Kidney tubule cell (primary cell): Measurements from ENCODE around the gene SAMD10.
"Not testable (repeated sequence)": the region's sequence is repeated elsewhere in the genome, so short reads cannot be mapped to it uniquely, and the experiment has no call there.

Source experiments
- DNase-seq: peaks from one replicate; pipeline ENCODE4 v3.0.0-alpha.2; 2018; ENCODE audit warnings: low spot score

SAMD10 gene

GRCh38 chr20:63979557-63980316 lies at the start of gene SAMD10:
Gene SAMD10, minus strand, starts transcription at chr20:63979642. Its CDS starts 175 bp downstream, at chr20:63979467.
- peak; percentile 68 for DNase-seq

- DNase-seq: no peak
Observed at GRCh38 chr20:64027981-64028685, 48.7 kb upstream of the SAMD10 start.

DNA sequence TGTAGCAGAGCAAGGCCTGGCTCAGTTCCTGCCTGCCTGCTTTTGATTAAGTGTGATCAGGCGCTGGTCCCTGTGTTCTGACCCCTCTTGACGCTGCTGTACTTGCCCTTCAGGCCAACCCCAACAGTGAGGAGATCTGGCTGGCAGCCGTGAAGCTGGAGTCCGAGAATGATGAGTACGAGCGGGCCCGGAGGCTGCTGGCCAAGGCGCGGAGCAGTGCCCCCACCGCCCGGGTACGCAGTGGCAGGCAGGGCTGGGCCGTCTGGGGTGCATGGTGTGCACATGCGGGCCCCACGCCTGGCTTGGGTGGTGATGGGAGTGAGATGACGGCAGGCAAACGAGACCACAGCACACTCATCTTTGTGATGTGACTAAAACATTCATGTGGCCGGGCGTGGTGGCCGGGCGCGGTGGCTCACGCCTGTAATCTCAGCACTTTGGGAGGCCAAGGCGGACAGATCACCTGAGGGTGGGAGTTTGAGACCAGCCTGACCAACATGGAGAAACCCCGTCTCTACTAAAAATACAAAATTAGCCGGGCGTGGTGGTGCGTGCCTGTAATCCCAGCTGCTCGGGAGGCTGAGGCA lies 46.5 kb upstream of the SAMD10 start:
- DNase-seq: no peak

- no peak for DNase-seq
Observed at GRCh38 chr20:64025101-64025825, 45.8 kb upstream of the SAMD10 start.

DNA sequence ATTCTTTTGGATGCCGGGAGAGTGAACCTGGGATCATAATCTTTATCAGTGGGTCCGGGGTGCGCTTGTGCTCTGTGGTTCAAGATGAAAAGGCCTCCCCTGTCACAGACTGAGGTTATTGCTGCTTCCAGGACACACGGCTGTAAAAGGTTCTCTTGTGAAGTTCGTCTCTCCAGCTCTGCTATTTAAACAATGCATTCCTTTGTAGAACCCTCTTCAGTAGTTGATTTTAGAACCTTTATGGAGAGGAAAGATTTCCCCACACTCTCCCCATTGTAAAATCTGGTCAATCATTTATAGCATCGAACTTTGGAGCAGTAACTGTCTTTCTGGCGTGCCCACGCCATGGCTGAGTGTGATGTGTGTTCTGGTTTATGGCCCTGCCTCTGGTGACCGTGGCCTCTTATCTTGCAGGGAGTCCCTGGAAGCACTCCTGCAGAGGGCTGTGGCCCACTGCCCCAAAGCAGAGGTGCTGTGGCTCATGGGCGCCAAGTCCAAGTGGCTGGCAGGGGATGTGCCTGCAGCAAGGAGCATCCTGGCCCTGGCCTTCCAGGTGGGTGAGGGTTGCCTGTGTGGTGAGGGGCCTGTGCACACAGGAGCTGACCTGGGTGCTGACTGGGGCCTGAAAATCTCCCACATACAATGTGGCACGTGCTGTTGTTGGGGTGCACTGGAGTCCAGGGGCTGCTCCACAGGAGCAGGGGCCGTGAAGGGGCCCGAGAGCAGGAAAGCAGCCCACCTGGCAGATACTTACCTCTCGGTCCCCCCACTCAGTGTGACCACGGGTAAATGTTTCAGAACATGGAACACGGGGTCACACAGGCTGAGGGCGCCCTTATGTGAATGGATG lies 44.9 kb upstream of the SAMD10 start:
- DNase-seq: no peak

DNA sequence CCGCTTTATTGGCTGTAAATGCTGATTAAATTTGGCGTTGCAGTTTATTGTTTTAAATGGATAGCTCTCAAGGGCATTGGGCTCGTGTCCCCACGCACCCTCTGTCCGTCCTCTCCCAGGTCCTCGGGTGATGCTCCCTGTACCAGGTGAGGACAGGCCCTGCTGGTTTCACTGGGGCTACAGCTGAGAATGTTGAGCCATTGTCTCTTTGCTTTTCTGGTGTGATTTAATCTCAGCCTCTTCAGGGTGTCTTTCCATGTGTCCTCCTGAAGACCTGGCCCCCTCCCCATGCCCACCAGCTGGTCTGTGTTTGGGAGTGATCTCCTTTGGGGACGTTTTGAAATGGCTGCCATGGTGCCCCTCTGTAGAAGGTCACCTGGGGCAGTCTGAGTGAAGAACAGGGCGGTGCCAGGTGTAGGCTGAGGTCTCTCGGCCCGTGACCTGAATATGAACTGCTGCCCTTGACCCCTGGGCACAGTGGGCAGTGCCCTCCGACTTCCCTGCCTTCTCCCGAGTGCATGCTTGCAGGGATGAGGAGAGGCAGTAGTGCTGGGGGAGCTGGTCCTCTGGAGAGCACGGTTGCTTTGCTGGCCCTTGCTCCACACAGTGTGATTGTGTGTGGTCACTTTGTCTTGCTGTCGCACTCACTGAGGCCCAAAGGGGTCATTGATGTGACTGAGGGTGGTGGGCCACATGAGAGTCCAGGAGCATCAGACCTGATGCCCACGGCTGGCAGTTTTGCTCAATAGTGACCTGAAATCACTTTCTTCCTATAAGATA lies 44.1 kb upstream of the SAMD10 start:
- DNase-seq: no peak

DNA sequence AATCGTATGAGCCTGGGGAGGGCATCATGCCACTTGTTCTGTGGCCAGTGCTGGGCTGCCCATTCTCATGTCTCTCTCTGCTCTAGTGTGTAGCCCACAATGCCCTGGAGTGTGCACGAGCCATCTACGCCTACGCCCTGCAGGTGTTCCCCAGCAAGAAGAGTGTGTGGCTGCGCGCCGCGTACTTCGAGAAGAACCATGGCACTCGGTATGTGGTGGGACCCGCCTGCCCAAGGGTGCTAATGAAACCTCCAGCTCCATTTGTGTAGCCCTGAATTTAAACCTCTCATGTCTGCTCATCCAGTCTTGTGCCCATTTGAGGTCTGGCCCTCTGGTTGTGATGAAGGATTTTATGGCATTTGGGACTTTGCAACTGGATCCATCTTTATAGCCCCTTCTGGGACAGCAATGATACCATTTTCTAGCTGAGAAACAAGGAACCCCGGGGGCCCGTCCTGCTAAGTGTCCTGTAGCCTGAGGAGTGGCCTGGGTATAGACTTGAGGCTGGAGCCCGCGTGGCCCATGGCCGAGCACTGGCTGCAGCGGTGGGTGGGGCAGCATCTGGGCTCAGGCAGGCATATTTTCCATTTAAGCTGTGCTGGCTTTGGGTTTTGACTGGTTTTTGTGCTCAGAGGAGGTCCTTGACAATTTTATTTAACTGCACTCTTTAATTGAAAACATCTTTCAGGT lies 43.4 kb upstream of the SAMD10 start:
- no peak for DNase-seq

- DNase-seq: no peak
Observed at GRCh38 chr20:64021124-64021975, 41.9 kb upstream of the SAMD10 start.

DNA sequence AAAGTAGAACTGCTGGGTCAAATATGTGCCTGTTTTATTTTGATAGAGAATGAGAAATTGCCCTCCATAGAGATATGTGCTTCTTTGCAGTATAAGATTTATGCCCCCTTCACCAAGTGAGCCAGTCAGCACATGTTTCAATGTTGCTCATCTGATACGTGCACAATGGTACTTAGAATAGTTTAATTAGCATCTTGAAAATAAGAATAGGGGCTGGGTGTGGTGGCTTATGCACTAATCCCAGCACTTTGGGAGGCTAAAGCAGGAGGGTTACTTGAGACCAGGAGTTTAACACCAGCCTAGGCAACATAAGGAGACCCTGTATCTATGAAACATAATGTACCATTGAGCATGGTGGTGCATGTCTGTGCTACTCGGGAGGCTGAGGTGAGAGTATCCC lies 36.2 kb upstream of the SAMD10 start:
- no peak for DNase-seq

DNA sequence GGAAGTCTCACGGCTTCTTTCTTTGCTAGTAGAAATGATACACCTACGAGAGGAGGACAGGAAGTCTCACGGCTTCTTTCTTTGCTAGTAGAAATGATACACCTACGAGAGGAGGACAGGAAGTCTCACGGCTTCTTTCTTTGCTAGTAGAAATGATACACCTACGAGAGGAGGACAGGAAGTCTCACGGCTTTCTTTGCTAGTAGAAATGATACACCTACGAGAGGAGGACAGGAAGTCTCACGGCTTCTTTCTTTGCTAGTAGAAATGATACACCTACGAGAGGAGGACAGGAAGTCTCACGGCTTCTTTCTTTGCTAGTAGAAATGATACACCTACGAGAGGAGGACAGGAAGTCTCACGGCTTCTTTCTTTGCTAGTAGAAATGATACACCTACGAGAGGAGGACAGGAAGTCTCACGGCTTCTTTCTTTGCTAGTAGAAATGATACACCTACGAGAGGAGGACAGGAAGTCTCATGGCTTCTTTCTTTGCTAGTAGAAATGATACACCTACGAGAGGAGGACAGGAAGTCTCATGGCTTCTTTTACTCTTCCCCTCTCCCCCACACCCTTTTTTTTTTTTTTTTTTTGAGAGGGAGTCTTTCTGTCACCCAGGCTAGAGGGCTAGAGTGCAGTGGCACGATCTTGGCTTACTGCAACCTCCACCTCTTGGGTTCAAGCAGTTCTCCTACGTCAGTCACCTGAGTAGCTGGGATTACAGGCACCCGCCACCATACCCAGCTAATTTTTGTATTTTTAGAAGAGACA lies 33.1 kb upstream of the SAMD10 start:
- not testable (repeated sequence) for DNase-seq

- no peak for DNase-seq
Observed at GRCh38 chr20:64011366-64011779, 31.9 kb upstream of the SAMD10 start.

GRCh38 chr20:64010711-64011237 lies 31.3 kb upstream of the SAMD10 start:
- DNase-seq: no peak

GRCh38 chr20:64009811-64010387 lies 30.5 kb upstream of the SAMD10 start:
- DNase-seq: no peak

GRCh38 chr20:64006902-64007301 lies 27.5 kb upstream of the SAMD10 start:
- no peak for DNase-seq

GRCh38 chr20:64006490-64006889 lies 27.0 kb upstream of the SAMD10 start:
- DNase-seq: no peak

DNA sequence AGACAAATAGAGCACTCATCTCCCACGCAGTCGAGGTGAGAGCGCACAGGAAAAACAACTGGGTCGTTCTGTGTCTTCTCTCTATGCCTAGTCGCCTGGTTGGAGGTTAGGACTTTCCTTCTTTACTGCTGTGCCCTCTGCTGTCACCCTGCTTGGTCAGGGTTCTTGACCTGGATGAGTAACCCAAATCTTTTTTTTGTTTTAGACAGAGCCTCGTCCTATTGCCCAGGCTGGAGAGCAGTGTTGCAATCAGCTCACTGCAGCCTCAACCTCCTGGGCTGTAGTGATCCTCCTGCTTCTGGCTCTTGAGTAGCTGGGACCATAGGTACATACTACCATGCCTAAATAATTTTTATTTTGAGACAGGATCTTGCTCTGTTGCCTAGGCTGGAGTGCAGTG lies 26.0 kb upstream of the SAMD10 start:
- no peak for DNase-seq

DNA sequence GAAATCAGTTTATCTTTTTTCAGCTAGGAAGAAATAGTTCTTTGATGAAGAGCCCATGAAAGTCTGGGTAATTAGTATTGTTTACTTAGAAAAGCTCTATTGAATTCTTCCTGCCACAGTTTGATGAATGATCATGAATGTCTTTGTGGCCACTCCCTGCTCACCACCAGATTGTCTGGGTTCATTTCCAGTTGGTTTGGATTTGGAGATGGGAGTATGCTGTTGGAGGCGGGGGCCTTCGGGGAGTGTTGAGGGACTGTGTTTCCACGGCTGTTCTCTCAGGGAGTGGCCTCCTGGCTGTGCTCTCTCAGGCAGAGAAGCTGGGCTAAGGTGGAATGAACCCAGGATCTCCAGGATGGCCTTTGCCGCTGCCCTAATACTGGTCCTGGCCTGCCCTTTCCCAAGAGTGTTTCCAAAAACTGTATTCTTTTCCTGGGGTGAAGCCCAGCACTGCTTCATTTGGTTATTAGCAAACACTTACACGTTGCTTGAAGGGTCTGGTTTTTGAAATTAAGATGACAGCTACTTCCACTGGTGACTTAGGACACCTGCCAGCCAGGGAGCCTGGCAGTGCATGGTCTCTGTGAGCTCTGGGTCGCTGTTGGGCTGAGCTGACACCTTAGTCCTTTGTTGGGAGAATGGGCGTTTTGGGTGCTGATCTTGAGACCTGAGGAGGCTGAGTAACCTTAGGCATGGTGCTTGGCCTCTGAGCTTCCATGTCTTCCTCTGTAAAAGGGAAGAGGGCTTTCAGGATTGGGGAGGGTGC lies 24.7 kb upstream of the SAMD10 start:
- no peak for DNase-seq
